ENCODE results near the gene VWA5B1.

The VWA5B1 gene

GRCh38 chr1:20368866-20369470, 78.3 kb downstream of the VWA5B1 start:
- DNase-seq, result no peak

GRCh38 chr1:20370698-20371097, 80.0 kb downstream of the VWA5B1 start:
- DNase-seq, result no peak

GRCh38 chr1:20371411-20371810, 80.7 kb downstream of the VWA5B1 start:
- DNase-seq, result no peak

GRCh38 chr1:20371883-20372282, 81.2 kb downstream of the VWA5B1 start:
- no peak for DNase-seq

GRCh38 chr1:20372676-20373075, 82.0 kb downstream of the VWA5B1 start:
- DNase-seq, result no peak

GRCh38 chr1:20373286-20373685, 82.6 kb downstream of the VWA5B1 start:
- no peak for DNase-seq

GRCh38 chr1:20373764-20374163, 83.1 kb downstream of the VWA5B1 start:
- DNase-seq, result no peak

GRCh38 chr1:20375563-20375962, 84.9 kb downstream of the VWA5B1 start:
- DNase-seq, result no peak

- no peak for DNase-seq
These were observed 85.5 kb downstream of the VWA5B1 start for GRCh38 chr1:20376171-20376570.

- DNase-seq, result peak; percentile 27
These were observed 86.3 kb downstream of the VWA5B1 start for GRCh38 chr1:20376880-20377494.

- no peak for DNase-seq
These were observed 87.0 kb downstream of the VWA5B1 start for GRCh38 chr1:20377516-20378270.

GRCh38 chr1:20379075-20379474, 88.4 kb downstream of the VWA5B1 start:
- no peak for DNase-seq

- DNase-seq, result no peak
These were observed 89.5 kb downstream of the VWA5B1 start for GRCh38 chr1:20380175-20380574.

GRCh38 chr1:20380616-20381035, 90.0 kb downstream of the VWA5B1 start:
- DNase-seq, result no peak

- no peak for DNase-seq
These were observed 90.5 kb downstream of the VWA5B1 start for GRCh38 chr1:20381045-20381641.

- no peak for DNase-seq
These were observed 91.3 kb downstream of the VWA5B1 start for GRCh38 chr1:20381961-20382360.

- DNase-seq, result no peak
These were observed 92.0 kb downstream of the VWA5B1 start for GRCh38 chr1:20382711-20383110.

- no peak for DNase-seq
These were observed 93.0 kb downstream of the VWA5B1 start for GRCh38 chr1:20383631-20384030.

GRCh38 chr1:20385630-20386029, 95.0 kb downstream of the VWA5B1 start:
- DNase-seq, result no peak

- DNase-seq, result no peak
These were observed 95.8 kb downstream of the VWA5B1 start for GRCh38 chr1:20386323-20387081.

GRCh38 chr1:20389571-20389970, 98.9 kb downstream of the VWA5B1 start:
- DNase-seq, result no peak

- DNase-seq, result no peak
These were observed 100.1 kb downstream of the VWA5B1 start for GRCh38 chr1:20390589-20391331.

Data from NCI-H748 treated with DMSO at 0.1 percent for 48 hours (cell line).